HL-60/S4 (cell line): ENCODE measurements around the gene CHST12.

Source experiments
- in situ Hi-C: fragments of 300-500 bp; cut with MboI; formaldehyde crosslinking; loops from 2 replicates; pipeline ENCODE4 v1.14.3; 2022; ENCODE audit warnings: low sequenced_read_pairs

The CHST12 gene

DNA sequence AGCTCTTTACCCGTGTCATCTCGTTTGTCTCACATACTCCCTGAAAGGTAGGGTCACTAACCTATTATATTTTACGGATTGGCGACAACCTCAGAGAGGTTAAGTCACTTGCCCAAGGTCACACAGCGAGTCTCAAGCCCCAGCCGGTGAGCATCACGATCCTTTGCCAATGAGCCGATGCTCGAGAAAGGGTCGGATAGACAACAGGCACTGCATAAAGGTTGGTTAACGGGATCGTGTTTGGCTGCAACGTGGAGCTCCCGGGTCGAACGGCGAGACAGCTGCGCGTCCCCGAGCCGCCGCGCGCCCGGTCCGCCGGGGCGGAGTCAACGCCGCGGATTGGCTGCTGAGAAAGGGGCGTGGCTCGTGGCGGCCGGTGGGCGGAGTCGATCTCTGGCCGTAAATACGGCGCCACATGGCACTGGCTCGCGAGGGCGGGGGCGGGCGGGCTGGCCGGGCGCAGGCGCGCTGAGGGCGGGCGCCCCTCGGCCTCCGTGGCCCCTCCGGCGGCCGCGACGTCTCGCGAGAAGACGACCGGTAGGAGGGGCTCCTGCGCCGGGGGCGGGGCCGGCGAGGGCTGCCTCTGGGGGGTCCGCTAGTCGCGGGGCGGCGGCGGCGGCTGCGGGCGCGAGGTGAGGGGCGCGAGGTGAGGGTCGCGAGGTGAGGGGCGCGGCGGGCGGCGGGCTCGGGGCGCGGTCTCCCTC lies at the start of gene CHST12:
Gene CHST12, plus strand, starts transcription at position 598 of the 704 bp plus-strand sequence. CDS start 29,029 bp downstream, outside the sequence.
- in situ Hi-C loops, result no loop called here

DNA sequence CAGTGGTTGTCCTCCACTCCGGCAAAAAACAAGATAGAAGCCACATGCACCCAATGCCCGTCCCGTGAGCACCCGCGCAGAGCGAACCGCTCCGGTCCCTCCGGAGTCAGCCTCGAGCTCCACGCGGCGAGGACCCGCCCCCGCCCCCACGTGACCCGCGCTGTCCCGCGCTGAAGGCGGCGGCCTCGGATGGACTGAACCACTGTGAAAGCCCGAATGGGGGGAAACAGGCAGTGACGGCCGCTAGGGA lies 49.5 kb upstream of the CHST12 start:
- in situ Hi-C loops, result no loop called here

DNA sequence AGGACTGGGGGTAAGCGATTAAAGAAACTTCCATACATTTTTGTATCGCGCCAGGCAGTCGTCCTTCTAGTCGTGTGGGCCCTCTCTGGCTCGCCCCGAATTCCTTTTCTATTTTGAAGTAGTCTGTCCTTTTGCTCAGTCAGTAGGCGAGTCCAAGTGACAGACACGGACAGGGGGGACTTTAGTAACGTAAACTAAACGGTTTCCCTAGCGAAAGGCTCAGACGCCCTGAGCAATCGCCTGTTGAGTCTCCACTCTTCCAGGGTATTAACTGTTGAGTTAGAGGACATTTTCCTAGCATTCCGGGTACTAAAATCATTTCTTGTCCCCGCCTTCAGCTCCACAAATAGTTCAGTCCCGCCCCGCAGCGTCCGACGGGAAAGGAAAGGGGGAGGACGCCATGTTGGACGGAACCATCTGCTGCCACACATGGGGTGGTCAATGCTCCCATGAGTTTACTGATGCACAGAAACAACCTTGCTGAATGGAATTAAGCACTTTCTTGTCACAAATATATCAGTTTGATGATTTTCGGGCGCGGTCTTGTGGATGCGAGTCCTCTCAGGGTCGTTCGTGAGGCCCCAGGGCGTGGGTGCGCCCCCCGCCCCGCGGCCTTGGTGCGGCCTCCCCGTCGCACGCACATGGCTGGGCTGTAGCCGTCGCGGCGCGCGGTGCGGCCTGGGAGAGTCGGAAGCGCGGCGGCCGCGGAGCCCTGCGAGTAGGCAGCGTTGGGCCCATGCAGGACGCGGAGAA lies 49.0 kb upstream of the CHST12 start, which contains the start of gene EIF3B:
Gene EIF3B, plus strand, starts transcription at position 642 of the 753 bp plus-strand sequence. Its CDS starts 95 bp downstream, at position 737.
- in situ Hi-C loops, result no loop called here

DNA sequence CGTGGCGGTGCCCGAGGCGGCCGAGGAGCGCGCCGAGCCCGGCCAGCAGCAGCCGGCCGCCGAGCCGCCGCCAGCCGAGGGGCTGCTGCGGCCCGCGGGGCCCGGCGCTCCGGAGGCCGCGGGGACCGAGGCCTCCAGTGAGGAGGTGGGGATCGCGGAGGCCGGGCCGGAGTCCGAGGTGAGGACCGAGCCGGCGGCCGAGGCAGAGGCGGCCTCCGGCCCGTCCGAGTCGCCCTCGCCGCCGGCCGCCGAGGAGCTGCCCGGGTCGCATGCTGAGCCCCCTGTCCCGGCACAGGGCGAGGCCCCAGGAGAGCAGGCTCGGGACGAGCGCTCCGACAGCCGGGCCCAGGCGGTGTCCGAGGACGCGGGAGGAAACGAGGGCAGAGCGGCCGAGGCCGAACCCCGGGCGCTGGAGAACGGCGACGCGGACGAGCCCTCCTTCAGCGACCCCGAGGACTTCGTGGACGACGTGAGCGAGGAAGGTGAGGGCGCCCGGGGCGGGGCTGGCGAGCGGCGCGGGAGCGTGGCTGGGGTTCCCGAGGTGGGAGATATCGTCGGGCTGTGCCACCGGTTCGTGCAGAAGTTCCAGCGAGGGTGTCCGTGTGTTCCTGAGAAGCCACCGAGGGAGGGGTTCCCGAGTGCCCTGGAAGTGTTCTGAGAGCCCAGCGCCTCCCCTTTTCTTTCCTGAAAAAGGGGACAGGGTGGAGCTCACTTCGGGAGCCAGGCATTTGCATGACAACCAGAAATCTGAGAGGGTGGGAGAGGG lies 48.3 kb upstream of the CHST12 start:
- in situ Hi-C loops, result no loop called here

DNA sequence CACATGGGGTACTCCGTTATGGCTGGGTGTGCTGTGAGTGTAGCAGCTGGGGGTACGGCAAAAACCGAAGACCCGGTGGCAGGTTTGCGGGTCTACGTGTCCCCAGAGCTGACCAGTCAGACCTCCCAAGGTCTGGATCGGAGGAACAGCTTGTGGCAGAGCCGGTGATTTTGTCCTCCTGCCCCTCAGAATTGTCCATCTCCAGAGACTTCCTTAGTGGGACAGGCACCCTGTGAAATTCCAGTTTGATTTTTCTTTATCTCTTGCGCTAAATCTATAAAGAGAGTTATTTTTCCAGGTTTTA lies 47.8 kb upstream of the CHST12 start:
- in situ Hi-C loops, result no loop called here

DNA sequence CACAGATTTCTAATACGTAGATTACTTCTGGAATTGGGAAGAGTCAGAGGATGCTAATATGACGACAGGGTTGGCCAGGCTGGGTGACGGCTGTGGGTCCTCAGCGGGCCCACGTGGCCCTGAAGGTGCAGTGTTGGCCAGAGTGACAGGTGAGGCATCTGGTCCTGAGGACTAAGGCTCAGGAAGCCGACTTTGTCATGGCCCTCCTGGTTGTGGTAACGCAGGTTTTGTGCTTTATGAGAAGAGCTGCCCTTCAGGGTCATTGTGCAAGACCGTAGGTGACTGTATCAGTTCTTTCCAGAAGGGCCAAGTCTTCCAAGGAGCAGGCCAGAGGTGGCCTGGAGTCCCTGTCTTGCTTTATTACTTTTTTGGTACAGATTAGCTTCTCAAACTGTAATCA lies 46.2 kb upstream of the CHST12 start:
- in situ Hi-C loops, result no loop called here

DNA sequence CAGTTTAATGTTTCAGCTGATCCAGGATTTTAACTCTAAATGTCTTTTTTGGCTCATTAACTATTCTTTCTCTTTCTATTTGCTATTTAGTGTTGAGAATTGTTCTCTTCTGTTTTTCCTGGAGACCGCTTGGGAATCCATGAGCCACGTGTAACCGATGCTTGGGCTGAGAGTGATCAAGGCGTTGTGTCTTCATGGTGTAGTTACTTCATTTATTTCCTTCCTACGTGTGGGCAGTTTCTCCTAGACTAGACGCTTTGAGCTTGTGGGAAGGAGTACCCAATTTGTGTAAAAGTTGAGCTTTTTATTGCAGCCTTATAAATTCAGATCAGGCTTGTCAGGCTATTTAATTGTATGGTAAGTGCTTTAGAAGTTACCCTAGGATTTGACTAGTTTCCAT lies 45.8 kb upstream of the CHST12 start:
- in situ Hi-C loops, result no loop called here

DNA sequence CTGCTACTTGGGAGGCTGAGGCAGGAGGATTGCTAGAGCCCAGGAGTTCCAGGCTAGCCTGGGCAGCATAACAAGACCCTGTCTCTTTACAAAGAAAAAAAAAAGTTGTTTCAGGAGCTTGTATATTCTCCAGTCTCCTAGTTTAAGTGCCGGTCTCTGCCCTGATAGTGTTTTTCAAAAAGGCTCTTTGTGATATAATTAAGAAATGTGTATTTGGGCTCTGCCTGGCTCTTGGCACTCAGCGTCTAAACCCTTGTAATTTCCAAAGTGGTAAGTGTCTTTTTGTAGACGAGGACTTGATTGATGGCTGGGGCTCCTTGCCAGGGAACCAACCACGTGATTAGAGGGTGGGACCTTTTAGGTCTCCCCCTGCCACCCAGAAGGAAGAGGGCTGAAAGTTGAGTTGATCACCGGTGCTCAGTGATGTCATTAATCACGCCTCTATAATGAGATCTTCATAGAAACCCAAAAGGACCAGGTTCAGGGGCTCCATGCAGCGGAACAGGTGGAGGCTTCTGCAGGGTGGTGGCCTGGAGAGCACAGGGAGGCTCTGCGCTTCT lies 44.4 kb upstream of the CHST12 start:
- in situ Hi-C loops, result no loop called here

DNA sequence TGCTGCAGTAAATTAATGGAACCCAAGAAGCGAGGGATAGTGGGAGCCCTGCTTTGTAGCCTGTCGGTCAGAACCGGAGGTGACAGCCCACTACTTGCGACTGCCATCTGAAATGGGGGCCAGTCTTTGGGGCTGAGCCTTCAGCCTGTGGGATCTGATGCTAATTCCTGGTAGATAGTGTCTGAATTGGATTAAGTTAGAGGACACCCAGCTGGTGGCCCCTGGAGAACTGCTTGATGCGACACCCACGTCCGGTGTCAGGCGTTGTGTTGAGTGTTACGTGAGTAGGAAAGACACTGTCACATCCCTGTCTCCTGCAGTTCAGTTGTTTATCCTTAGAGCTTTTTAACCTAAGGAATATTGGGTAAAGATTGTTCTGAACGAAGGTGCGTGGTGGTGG lies 43.8 kb upstream of the CHST12 start:
- in situ Hi-C loops, result no loop called here

DNA sequence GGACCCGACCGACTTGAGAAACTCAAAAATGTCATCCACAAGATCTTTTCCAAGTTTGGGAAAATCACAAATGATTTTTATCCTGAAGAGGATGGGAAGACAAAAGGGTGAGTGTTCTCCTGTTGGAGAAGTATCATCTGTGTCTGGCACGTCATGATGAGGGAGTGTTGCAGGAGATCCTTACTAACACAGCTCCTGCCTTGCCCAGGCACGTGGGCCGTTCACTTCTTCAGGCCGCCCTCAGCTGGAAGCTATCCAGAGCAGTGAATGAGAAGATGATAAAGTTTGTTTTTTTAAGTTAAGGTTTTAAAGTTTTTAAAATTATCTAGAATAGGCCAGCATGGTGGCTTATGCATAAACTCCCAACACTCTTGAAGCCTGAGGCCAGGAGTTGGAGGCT lies 42.6 kb upstream of the CHST12 start:
- in situ Hi-C loops, result no loop called here

DNA sequence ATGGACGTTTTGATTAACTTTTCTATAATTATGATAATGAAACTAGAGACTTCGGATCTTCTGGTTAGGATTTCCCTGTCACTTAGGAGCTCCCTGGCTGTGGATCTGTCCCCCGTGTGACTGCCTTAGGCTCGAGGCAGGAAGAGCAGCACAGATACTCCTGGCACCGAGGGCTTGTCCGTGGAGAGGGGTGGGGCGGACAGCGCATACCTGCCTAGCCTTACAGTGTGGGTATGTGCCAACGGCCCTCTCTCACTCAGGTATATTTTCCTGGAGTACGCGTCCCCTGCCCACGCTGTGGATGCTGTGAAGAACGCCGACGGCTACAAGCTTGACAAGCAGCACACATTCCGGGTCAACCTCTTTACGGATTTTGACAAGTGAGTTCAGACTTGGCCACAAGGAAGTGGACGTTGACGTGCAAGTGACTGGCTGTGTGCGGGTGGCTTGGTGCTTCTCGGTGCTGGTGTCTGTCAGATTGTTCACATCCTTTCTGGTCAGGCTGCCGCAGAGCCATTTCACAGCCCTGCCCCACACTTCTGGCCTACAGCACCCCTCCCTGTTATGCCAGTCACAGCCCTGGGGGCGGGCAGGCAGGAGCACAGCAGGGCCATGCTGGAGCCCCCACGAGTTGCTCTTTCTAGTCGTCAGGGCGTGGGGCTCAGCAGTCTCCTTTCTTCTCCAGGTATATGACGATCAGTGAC lies 40.9 kb upstream of the CHST12 start:
- in situ Hi-C loops, result no loop called here

DNA sequence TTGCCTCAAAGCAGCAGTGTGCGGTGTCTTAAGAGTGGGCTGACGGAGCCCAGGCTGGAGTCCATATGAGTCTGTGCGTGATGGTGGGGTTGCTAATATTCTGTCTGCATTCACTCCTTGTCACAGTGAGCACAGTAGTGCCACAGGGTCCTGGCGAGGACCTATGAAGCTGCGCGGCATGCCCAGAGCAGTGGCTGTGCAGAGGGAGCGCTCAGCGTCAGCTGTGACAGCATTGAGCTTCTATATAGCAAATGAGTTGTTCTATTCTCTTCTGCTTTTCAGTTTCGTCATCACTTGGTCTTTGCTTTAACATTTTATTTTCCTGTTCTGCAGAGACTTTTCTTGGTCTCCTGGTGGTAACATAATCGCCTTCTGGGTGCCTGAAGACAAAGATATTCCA lies 34.3 kb upstream of the CHST12 start:
- in situ Hi-C loops, result no loop called here

DNA sequence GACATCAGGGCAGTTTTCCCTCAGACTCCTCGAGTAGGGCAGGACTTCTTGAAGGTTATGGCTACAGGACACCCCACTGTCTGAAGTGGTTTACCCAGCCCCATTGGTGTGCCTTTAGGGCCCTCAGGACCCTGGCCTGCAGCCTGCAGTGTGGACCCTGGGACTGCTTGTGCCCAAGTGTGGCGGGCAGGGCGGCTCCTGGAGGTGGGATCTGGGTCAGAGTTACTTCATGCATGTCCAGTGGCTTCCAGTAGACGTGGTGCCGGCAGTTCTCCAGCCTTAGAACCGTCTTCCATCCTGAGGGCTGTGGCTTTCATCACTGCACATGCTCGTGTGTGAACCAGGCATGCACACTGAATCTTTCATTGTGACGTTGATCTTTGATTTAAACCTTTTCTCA lies 32.1 kb upstream of the CHST12 start:
- in situ Hi-C loops, result loop anchor here (10.0 kb wide), 1 partner anchor 63 kb away; no protein-coding TSS in a partner anchor

DNA sequence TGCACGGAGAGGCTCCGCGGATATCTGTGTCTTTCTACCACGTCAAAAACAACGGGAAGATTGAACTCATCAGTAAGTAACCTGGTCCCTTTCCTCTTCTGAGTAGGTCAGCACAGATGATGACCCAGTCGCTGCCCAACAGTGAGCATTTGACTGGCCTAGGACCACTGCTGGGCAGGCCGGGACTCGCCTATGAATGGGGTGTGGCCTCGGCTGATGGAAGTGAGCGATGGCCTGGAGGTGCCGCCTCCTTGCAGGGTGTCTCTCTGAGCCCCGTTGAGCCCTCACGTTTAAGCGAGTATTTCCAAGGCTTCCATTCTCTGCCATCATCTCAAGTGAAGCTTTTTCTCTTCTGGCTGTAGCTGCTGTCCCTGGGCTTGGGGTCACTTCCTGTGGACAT lies 30.7 kb upstream of the CHST12 start:
- in situ Hi-C loops, result loop anchor here (10.0 kb wide), 1 partner anchor 62 kb away; no protein-coding TSS in a partner anchor

DNA sequence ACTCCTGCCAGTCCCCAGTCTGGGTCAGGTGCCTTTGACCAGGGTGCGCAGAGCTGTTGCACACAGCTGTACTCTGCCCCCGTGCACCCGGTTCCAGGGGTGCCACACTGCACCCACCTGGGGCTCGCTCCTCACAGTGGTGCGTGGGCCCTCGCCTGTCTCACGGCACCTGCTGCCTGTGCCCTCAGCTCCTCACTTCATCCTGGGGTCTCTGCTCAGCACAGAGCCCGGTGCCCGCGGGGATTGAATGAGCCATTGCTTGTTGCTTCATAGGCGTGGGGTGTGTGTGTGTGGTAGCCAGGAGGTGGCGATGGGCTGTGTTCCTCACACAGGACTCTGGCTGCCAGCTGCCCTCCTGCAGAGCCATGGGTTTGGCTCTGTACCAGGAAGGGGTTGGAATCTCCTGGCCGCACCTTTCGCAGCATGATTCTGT lies 30.3 kb upstream of the CHST12 start:
- in situ Hi-C loops, result loop anchor here (10.0 kb wide), 1 partner anchor 62 kb away; no protein-coding TSS in a partner anchor

DNA sequence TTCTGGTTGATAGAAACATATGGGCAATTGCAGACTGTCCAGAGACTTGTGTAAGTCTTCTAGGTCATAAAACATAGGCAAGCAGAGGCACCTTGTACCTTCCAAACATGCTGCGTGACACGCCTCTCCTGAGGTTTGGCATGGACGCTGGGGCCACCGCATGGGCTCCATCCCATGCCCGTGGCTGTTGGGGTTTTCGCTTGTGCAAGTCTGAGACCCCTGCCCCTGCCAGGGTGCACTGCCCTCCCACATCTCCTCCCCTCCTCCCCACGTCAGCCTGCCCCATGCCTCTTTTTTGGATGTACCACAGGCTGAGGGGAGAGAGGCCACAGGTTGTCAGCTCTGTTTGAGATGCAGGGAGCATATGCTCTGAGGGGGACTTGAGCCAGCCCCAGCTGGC lies 29.8 kb upstream of the CHST12 start:
- in situ Hi-C loops, result loop anchor here (10.0 kb wide), 1 partner anchor 61 kb away; no protein-coding TSS in a partner anchor

DNA sequence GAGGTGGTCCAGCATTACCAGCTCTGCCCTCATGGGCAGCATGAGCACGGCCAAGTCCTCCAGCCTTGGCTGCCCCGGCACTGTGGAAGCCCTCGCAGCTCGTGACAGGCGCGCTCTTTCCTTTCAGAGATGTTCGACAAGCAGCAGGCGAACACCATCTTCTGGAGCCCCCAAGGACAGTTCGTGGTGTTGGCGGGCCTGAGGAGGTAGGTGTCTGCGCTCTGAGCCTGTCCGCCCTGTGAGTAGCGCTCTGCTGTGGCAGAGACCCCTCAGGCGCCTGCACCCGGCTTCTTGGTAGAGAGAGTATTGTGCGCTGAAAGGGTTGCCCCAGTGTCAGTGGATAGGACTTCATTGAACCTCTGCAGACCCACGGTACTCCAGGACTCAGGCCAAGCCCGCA lies 29.0 kb upstream of the CHST12 start:
- in situ Hi-C loops, result loop anchor here (10.0 kb wide), 1 partner anchor 60 kb away; no protein-coding TSS in a partner anchor

DNA sequence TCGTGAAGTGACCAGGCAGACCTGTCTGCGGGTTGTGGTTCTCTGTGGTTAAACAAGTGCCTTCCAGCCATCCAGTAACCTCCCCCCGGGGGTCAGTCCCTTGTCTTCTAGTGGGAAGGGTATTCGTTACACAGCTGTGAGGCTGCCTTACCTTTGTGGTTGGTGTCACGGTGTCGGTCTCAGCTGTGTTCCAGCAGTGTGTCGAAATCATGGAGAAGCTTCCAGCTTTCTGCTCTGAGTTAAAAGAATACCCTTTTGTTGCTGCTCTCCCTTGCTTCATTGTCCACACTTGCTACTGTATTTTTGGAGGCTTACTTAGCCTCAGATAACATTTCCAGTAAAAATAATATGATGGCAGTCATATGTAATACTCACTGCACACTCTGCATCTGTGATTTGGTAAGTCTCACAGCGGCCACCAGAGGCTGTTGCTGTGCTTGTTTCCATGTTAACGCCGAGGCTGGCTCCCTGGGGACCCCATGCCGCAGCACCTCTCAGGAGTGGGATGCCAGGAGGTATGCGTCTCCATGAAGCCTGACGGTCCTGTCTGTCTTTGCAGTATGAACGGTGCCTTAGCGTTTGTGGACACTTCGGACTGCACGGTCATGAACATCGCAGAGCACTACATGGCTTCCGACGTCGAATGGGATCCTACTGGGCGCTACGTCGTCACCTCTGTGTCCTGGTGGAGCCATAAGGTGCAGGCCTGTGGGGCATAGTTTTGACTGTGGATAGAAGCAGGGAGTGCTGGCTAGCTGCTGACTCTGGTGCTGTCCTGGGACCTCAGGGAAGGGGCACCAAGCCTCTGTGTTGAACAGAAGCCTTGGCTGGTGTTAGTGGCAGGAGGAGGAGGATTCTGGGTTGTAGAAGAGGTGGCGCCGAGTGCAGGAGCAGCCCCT lies 28.3 kb upstream of the CHST12 start:
- in situ Hi-C loops, result loop anchor here (10.0 kb wide), 1 partner anchor 60 kb away; no protein-coding TSS in a partner anchor

DNA sequence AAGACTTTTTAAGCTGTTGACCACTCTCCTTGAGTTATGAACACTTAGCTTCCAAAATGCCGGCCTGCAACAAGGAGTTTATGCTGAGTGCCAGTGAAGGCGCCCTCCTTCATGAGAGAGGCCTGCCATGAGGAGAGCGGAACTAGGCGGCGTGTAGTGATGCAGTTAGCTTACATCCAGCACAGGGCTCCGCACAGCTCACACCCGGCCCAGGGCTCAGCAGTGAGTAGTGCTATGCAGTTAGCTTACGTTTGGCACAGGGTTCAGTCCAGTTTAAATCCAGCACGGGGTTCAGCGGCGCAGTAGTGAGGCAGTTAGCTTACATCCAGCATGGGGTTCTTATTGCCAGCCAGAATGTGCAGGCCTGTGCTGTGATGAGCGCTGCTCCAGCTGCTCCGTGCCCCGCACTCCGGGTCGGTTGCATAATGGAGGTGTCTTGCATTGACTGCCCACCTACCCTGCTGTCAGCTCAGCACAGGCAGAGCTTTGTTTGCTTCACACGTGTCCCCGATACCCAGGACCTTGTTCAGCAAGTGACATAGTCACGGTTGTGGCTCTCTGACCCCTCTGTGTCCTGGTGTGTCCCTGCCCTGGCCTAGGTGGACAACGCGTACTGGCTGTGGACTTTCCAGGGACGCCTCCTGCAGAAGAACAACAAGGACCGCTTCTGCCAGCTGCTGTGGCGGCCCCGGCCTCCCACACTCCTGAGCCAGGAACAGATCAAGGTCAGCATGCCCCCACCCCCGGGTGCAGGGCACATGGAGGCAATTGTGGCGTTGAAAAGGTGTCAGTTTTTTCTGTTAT lies 26.9 kb upstream of the CHST12 start:
- in situ Hi-C loops, result loop anchor here (10.0 kb wide), 1 partner anchor 58 kb away; no protein-coding TSS in a partner anchor
